GM20431 (cell line): Measurements from ENCODE around the gene CRYBB3.
"Not testable (repeated sequence)": the region's sequence is repeated elsewhere in the genome, so short reads cannot be mapped to it uniquely, and the experiment has no call there.

ENCODE experiments used
- in situ Hi-C: fragments of 300-500 bp; cut with MseI, MboI; formaldehyde crosslinking; loops from one replicate; pipeline ENCODE4 v1.15.0; 2020; ENCODE audit warnings: low sequenced_read_pairs; ENCODE audit not compliant: unreplicated experiment

CRYBB3 gene

GRCh38 chr22:25233706-25234105 is 34.0 kb downstream of the CRYBB3 start:
- in situ Hi-C loops: not testable (repeated sequence)

GRCh38 chr22:25235547-25236290 is 36.1 kb downstream of the CRYBB3 start:
- in situ Hi-C loops: no loop called here

GRCh38 chr22:25236417-25236816 is 36.8 kb downstream of the CRYBB3 start:
- in situ Hi-C loops: no loop called here

GRCh38 chr22:25237503-25237902 is 37.8 kb downstream of the CRYBB3 start:
- in situ Hi-C loops: no loop called here

- in situ Hi-C loops: not testable (repeated sequence)
Measured at GRCh38 chr22:25238058-25238457, 38.4 kb downstream of the CRYBB3 start.

- in situ Hi-C loops: not testable (repeated sequence)
Measured at GRCh38 chr22:25255169-25255568, 55.5 kb downstream of the CRYBB3 start.
